ENCODE results near the gene SPTLC3. TPM values are rescaled to one million over a fixed set of nuclear protein-coding genes. Genes with fewer than 3 reads are reported as not detected.

Gene SPTLC3
- total and polyA plus RNA-seq, 3 experiments from 2014 or later = 1.7 TPM; not detected in 2

DNA sequence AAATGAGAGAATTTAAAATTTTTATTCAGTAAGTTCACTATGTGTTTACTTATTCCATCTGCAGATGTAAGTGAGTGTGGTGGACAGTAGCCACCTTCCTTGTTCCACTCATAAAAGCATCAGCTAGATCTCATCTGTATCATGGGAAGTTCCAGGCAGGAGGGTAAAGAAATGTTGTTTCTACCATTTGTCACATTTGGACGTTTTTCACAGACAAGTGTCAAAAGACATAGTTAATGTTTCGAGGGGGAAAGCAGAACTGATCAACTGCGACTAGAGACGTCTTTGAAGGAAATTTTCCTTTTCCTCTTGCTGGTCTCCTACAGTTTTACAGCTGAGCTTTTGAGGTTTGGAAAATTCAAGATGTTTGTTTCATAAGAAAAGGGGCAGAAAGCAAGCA, 156.4 kb downstream of the SPTLC3 start:
- Mint-ChIP-seq H3K27ac (no peak overlapping the region), H3K27me3 (peaks cover 3 to 7% of the 10 kb centered on the region in 2 donors), H3K9me3 (peaks cover 0 to 2% (median 0%) of the 10 kb centered on the region in 5 donors), H3K4me3 (no peak overlapping the region), H3K4me1 (no peaks in the 10 kb centered on the region), H3K36me3 (no peaks in the 10 kb centered on the region)
- ChIA-PET CTCF (no interaction called here), POLR2A (no interaction called here)
- no peaks in the 10 kb centered on the region for H3K9me3 ChIP-seq (ENCODE audit: low read length)
- no peak overlapping the region for H3K27ac ChIP-seq (ENCODE audit: low read depth, low read length)
- H3K4me3 ChIP-seq (ENCODE audit: low read length) = no peak overlapping the region
- no peaks in the 10 kb centered on the region for H3K4me1 ChIP-seq (ENCODE audit: insufficient read depth, low read length)
- DNase-seq = no peak
- H3K36me3 ChIP-seq (ENCODE audit: insufficient read depth, low read length) = no peaks in the 10 kb centered on the region
- no peaks in the 10 kb centered on the region for H3K27me3 ChIP-seq (ENCODE audit: insufficient read depth, low read length, poor library complexity, severe bottlenecking)

DNA sequence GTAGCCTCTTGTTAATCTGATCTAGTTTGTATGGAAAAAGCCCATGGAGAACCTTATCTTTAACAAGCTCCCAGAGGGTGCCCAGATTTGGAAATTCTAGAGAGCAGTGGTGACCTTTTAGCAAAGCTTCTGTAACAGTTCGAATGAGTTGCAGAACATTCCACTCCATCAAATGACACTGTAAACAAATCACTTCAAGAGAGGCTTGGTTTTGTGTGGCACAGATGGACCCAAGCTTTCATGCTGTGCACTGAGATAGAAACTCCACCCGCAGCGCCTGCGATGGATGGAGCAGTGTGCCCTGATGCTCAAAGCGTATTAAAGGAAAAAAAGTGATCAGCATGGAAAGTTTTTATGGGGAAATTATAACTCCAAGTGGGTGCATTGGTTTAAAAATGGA, 157.2 kb downstream of the SPTLC3 start:
- H3K27me3 Mint-ChIP-seq = peaks cover 3% of the 10 kb centered on the region in 2 donors
- no peak overlapping the region for H3K27ac ChIP-seq (ENCODE audit: low read depth, low read length)
- peaks cover 0 to 2% (median 0%) of the 10 kb centered on the region in 5 donors for H3K9me3 Mint-ChIP-seq
- no peaks in the 10 kb centered on the region for H3K36me3 Mint-ChIP-seq
- H3K4me1 Mint-ChIP-seq = no peaks in the 10 kb centered on the region
- ChIA-PET POLR2A (no interaction called here), CTCF (no interaction called here)
- no peak overlapping the region for H3K4me3 Mint-ChIP-seq
- H3K4me3 ChIP-seq (ENCODE audit: low read length) = no peak overlapping the region
- no peaks in the 10 kb centered on the region for H3K9me3 ChIP-seq (ENCODE audit: low read length)
- no peak overlapping the region for H3K27ac Mint-ChIP-seq
- H3K4me1 ChIP-seq (ENCODE audit: insufficient read depth, low read length) = no peaks in the 10 kb centered on the region
- DNase-seq = no peak
- no peaks in the 10 kb centered on the region for H3K27me3 ChIP-seq (ENCODE audit: insufficient read depth, low read length, poor library complexity, severe bottlenecking)
- H3K36me3 ChIP-seq (ENCODE audit: insufficient read depth, low read length) = no peaks in the 10 kb centered on the region

DNA sequence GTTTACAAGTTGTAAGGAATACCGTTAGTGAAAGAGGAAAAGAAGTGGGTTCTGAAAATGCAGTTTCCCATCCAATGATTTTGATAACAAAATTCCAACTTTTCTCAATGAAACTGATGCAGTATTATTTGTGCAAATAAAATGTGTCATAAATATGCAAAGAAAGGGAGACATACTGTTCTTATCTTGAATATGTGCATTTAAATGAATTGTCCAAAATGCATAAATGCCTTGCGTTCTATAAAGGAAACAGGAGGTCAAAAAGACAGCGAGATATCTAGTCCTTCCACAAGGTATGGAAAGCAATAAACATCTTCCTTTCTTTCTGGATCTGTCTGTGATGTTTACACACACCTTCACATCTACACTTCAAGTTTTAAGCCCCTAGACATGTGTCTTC, 157.7 kb downstream of the SPTLC3 start:
- H3K27me3 ChIP-seq (ENCODE audit: insufficient read depth, low read length, poor library complexity, severe bottlenecking) = no peaks in the 10 kb centered on the region
- Mint-ChIP-seq H3K9me3 (peaks cover 0 to 2% (median 0%) of the 10 kb centered on the region in 5 donors), H3K27me3 (peaks cover 3% of the 10 kb centered on the region in 2 donors), H3K27ac (no peak overlapping the region), H3K4me3 (no peak overlapping the region), H3K36me3 (no peaks in the 10 kb centered on the region), H3K4me1 (no peaks in the 10 kb centered on the region)
- no peak overlapping the region for H3K27ac ChIP-seq (ENCODE audit: low read depth, low read length)
- ChIA-PET CTCF (no interaction called here), POLR2A (no interaction called here)
- no peaks in the 10 kb centered on the region for H3K4me1 ChIP-seq (ENCODE audit: insufficient read depth, low read length)
- no peak for DNase-seq
- H3K9me3 ChIP-seq (ENCODE audit: low read length) = no peaks in the 10 kb centered on the region
- H3K4me3 ChIP-seq (ENCODE audit: low read length) = no peak overlapping the region
- no peaks in the 10 kb centered on the region for H3K36me3 ChIP-seq (ENCODE audit: insufficient read depth, low read length)

GRCh38 chr20:13169086-13169485, 160.3 kb downstream of the SPTLC3 start:
- Histone ChIP-seq H3K4me1 (ENCODE audit: insufficient read depth, low read length) (no peaks in the 10 kb centered on the region), H3K36me3 (ENCODE audit: insufficient read depth, low read length) (no peaks in the 10 kb centered on the region), H3K27me3 (ENCODE audit: insufficient read depth, low read length, poor library complexity, severe bottlenecking) (no peaks in the 10 kb centered on the region), H3K9me3 (ENCODE audit: low read length) (no peaks in the 10 kb centered on the region), H3K4me3 (ENCODE audit: low read length) (no peak overlapping the region), H3K27ac (ENCODE audit: low read depth, low read length) (no peak overlapping the region)
- ChIA-PET POLR2A (no interaction called here), CTCF (no interaction called here)
- Mint-ChIP-seq H3K36me3 (no peaks in the 10 kb centered on the region), H3K27me3 (peaks cover 3 to 9% of the 10 kb centered on the region in 2 donors), H3K4me3 (no peak overlapping the region), H3K4me1 (no peaks in the 10 kb centered on the region), H3K27ac (peak overlapping the region in 1 of 8 donors; percentile 57), H3K9me3 (peaks cover 0 to 4% (median 0%) of the 10 kb centered on the region in 5 donors)
- no peak for DNase-seq

- Mint-ChIP-seq H3K4me1 (no peaks in the 10 kb centered on the region), H3K27me3 (peaks cover 3 to 21% of the 10 kb centered on the region in 2 donors), H3K9me3 (peaks cover 0 to 8% (median 0%) of the 10 kb centered on the region in 5 donors), H3K4me3 (no peak overlapping the region), H3K27ac (no peak overlapping the region), H3K36me3 (peaks cover 0 to 4% (median 0%) of the 10 kb centered on the region in 3 donors)
- no peaks in the 10 kb centered on the region for H3K9me3 ChIP-seq (ENCODE audit: low read length)
- no peak overlapping the region for H3K27ac ChIP-seq (ENCODE audit: low read depth, low read length)
- H3K27me3 ChIP-seq (ENCODE audit: insufficient read depth, low read length, poor library complexity, severe bottlenecking) = no peaks in the 10 kb centered on the region
- H3K36me3 ChIP-seq (ENCODE audit: insufficient read depth, low read length) = no peaks in the 10 kb centered on the region
- no peaks in the 10 kb centered on the region for H3K4me1 ChIP-seq (ENCODE audit: insufficient read depth, low read length)
- DNase-seq = no peak
- CTCF ChIA-PET = no interaction called here
- H3K4me3 ChIP-seq (ENCODE audit: low read length) = no peak overlapping the region
- POLR2A ChIA-PET = no interaction called here
Measured at GRCh38 chr20:13170771-13171170, 162.0 kb downstream of the SPTLC3 start.

DNA sequence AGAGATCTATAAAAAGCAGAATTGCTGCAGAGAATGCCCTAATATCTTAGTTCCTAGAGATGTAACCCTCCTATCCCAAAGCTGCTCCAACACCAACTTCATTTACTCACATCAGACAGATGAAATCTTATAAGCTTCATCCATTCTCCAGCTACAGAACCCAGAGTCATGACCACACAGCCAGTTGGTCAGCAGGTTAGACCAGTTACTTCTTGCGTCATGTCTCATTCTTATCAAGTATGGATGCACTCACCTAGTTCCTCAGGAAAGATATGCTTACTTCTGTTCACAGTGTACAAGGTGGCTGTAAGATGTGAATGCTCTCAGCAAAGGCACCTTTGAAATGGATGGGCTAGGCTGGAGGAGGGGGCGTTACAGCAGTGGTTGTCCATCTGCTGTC, 164.4 kb downstream of the SPTLC3 start:
- Histone ChIP-seq H3K36me3 (ENCODE audit: insufficient read depth, low read length) (no peaks in the 10 kb centered on the region), H3K27me3 (ENCODE audit: insufficient read depth, low read length, poor library complexity, severe bottlenecking) (no peaks in the 10 kb centered on the region), H3K27ac (ENCODE audit: low read depth, low read length) (no peak overlapping the region), H3K9me3 (ENCODE audit: low read length) (no peaks in the 10 kb centered on the region), H3K4me1 (ENCODE audit: insufficient read depth, low read length) (no peaks in the 10 kb centered on the region), H3K4me3 (ENCODE audit: low read length) (no peak overlapping the region)
- POLR2A ChIA-PET = no interaction called here
- Mint-ChIP-seq H3K4me3 (no peak overlapping the region), H3K27ac (no peak overlapping the region), H3K4me1 (no peaks in the 10 kb centered on the region), H3K27me3 (peaks cover 3 to 36% of the 10 kb centered on the region in 2 donors), H3K9me3 (peaks cover 2 to 21% (median 10%) of the 10 kb centered on the region in 5 donors), H3K36me3 (peaks cover 0 to 4% (median 0%) of the 10 kb centered on the region in 3 donors)
- CTCF ChIA-PET = no interaction called here
- no peak for DNase-seq

- no peak overlapping the region for H3K27ac Mint-ChIP-seq
- CTCF ChIA-PET = no interaction called here
Measured at GRCh38 chr20:13174402-13174801, 165.6 kb downstream of the SPTLC3 start.

DNA sequence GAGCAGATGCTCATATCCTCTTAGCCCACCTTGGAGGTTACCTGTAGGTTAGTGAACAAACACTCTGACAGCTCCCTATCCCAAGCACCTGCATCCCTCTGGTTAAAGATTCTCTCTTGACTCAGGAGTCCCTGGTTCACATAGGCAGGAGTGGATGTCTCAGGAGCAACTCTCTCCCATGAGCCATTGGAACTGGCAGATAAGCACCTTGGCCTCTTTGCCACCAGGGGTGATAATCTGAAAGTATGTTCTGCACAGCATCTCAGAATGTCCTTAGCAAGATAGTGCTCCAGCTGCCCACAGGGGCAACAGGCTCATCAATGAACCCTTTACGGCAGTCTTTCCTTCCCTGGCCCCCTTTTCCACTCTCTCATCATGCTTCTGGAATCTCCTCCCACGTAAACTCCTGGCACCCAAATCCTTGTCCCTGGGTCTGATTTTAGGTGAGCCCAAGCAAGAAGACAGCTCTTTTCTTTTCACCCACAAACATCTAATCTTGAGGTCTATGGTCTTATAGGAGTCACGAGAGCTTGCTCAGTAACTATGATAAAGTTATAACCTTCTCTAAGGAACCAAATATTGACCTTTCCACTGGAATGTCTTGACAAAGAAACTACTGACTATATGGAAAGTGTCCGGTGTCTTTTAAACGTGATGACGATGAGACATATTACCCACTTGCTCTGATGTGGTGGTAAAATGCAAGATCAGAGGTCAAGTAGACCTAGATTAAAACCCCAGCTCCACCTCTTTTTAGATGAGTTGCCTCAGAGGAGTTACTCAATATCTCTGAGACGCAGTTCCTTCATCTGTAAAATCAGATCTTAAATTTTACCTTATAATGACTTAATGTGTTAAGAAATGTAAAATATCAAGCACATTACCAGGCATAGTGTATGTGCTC, 172.5 kb downstream of the SPTLC3 start:
- Histone ChIP-seq H3K27me3 (ENCODE audit: insufficient read depth, low read length, poor library complexity, severe bottlenecking) (no peaks in the 10 kb centered on the region), H3K36me3 (ENCODE audit: insufficient read depth, low read length) (no peaks in the 10 kb centered on the region), H3K9me3 (ENCODE audit: low read length) (no peaks in the 10 kb centered on the region), H3K4me3 (ENCODE audit: low read length) (no peak overlapping the region), H3K27ac (ENCODE audit: low read depth, low read length) (no peak overlapping the region), H3K4me1 (ENCODE audit: insufficient read depth, low read length) (no peaks in the 10 kb centered on the region)
- Mint-ChIP-seq H3K27me3 (peaks cover 6 to 36% of the 10 kb centered on the region in 2 donors), H3K9me3 (peaks cover 2 to 16% (median 8%) of the 10 kb centered on the region in 5 donors), H3K36me3 (peaks cover 0 to 6% (median 2%) of the 10 kb centered on the region in 3 donors), H3K4me3 (no peak overlapping the region), H3K27ac (no peak overlapping the region), H3K4me1 (no peaks in the 10 kb centered on the region)
- ChIA-PET POLR2A (no interaction called here), CTCF (no interaction called here)
- DNase-seq = no peak

More at GRCh38 chr20:13174402-13174801, 165.6 kb downstream of the SPTLC3 start:
- Histone ChIP-seq H3K4me1 (ENCODE audit: insufficient read depth, low read length) (no peaks in the 10 kb centered on the region), H3K36me3 (ENCODE audit: insufficient read depth, low read length) (no peaks in the 10 kb centered on the region), H3K27ac (ENCODE audit: low read depth, low read length) (no peak overlapping the region), H3K4me3 (ENCODE audit: low read length) (no peak overlapping the region), H3K9me3 (ENCODE audit: low read length) (no peaks in the 10 kb centered on the region), H3K27me3 (ENCODE audit: insufficient read depth, low read length, poor library complexity, severe bottlenecking) (no peaks in the 10 kb centered on the region)
- peaks cover 3 to 37% of the 10 kb centered on the region in 2 donors for H3K27me3 Mint-ChIP-seq
- POLR2A ChIA-PET = no interaction called here
- H3K4me1 Mint-ChIP-seq = no peaks in the 10 kb centered on the region
- H3K36me3 Mint-ChIP-seq = peaks cover 0 to 4% (median 2%) of the 10 kb centered on the region in 3 donors
- no peak for DNase-seq
- H3K4me3 Mint-ChIP-seq = no peak overlapping the region
- H3K9me3 Mint-ChIP-seq = peaks cover 2 to 21% (median 15%) of the 10 kb centered on the region in 5 donors
